Endothelial cell of umbilical vein (primary cell): Measurements from ENCODE around the gene RBM17. TPM values are rescaled to one million over a fixed set of nuclear protein-coding genes. Genes with fewer than 3 reads are reported as not detected.
"Not testable (repeated sequence)": the region's sequence is repeated elsewhere in the genome, so short reads cannot be mapped to it uniquely, and the experiment has no call there.

Source experiments
- BruUV-seq: library from RNA; stranded (reverse); fragments of 400-500 nt; replicated peaks from 2 replicates; lab custom pipeline; 2021; lab: Mats Ljungman, UMichigan
- CTCF ChIA-PET: fragments of 300-600, 350-600 bp; sonication (Branson Sonifier 250); formaldehyde crosslinking; loops from one replicate; lab custom pipeline; 2021; ENCODE audit warnings: antibody characterized with exemption, inconsistent platforms; lab: Charles Lee
- POLR2A ChIA-PET: fragments of 300-600, 350-600 bp; sonication (Branson Sonifier 250); formaldehyde crosslinking; loops from one replicate; lab custom pipeline; 2021; ENCODE audit warnings: antibody characterized with exemption, inconsistent platforms; lab: Charles Lee
- DNase-seq: peaks from one replicate; pipeline ENCODE4 v3.0.0-alpha.2; 2011; ENCODE audit warnings: low read depth, low spot score
- FAIRE-seq: peaks from 2 replicates; lab custom pipeline; 2011; peaks lifted over from hg19 to GRCh38; lab: Jason Lieb, UNC
- H2AFZ ChIP-seq: 2 replicates; pipeline ENCODE4 v1.6.0; 2012; ENCODE audit warnings: low read depth, low read length, control low read depth, inconsistent platforms
- H3K27ac ChIP-seq: 2 replicates; pipeline ENCODE4 v1.5.1; 2011; ENCODE audit warnings: low read depth, mild to moderate bottlenecking, control low read depth, low read length, moderate library complexity; ENCODE audit not compliant: insufficient read depth
- H3K27me3 ChIP-seq, 2 experiments: 2 replicates each; pipeline versions ENCODE4 v1.6.0 to v1.6.1; 2011; ENCODE audit warnings: low read length in 2 of 2, mixed read lengths in 1 of 2; ENCODE audit not compliant: control insufficient read depth in 2 of 2, insufficient read depth in 2 of 2
- H3K36me3 ChIP-seq, 2 experiments: 2 replicates in 1 of 2; 3 replicates in 1 of 2; pipeline ENCODE4 v1.5.1; 2011; ENCODE audit warnings: low read length in 2 of 2, mild to moderate bottlenecking in 1 of 2, moderate library complexity in 1 of 2; ENCODE audit not compliant: control insufficient read depth in 2 of 2, insufficient read depth in 2 of 2; ENCODE audit errors: extremely low read depth in 1 of 2
- H3K4me1 ChIP-seq: 3 replicates; pipeline ENCODE4 v1.5.1; 2011; ENCODE audit warnings: mild to moderate bottlenecking, low read length; ENCODE audit not compliant: control insufficient read depth, insufficient read depth; ENCODE audit errors: extremely low read depth
- H3K4me2 ChIP-seq: 2 replicates; pipeline ENCODE4 v1.6.1; 2011; ENCODE audit warnings: low read length, control low read depth, mixed read lengths; ENCODE audit not compliant: insufficient read depth
- H3K4me3 ChIP-seq, 3 experiments: fragments of 200-600 bp in 1 of 3; sonication (generic), shearing (Covaris generic) in 1 of 3; replicated peaks in 1 of 3; 2 replicates each; pipeline ENCODE4 v1.5.1; 2011 to 2016; ENCODE audit warnings: control low read depth in 3 of 3, low read length in 3 of 3, mild to moderate bottlenecking in 2 of 3, inconsistent platforms in 1 of 3, low read depth in 1 of 3, moderate library complexity in 1 of 3; ENCODE audit not compliant: insufficient read depth in 1 of 3
- H3K79me2 ChIP-seq: 2 replicates; pipeline ENCODE4 v1.6.0; 2012; ENCODE audit warnings: low read length, inconsistent platforms; ENCODE audit not compliant: control insufficient read depth, insufficient read depth
- H3K9ac ChIP-seq: replicated peaks from 2 replicates; pipeline ENCODE3; 2011; ENCODE audit warnings: low read length, control low read depth; ENCODE audit not compliant: insufficient read depth; ENCODE audit errors: extremely low read depth
- H3K9me1 ChIP-seq: replicated peaks from 3 replicates; pipeline ENCODE4 v1.6.0; 2011; ENCODE audit warnings: mild to moderate bottlenecking, low read length; ENCODE audit not compliant: control insufficient read depth, insufficient read depth; ENCODE audit errors: extremely low read depth
- H3K9me3 ChIP-seq: replicated peaks from 2 replicates; pipeline ENCODE4 v1.5.1; 2012; ENCODE audit warnings: low read length, inconsistent platforms; ENCODE audit not compliant: control insufficient read depth, insufficient read depth
- H4K20me1 ChIP-seq: replicated peaks from 2 replicates; pipeline ENCODE3; 2011; ENCODE audit warnings: mild to moderate bottlenecking, low read length; ENCODE audit not compliant: control insufficient read depth, insufficient read depth; ENCODE audit errors: extremely low read depth
- CTCF ChIP-seq, 2 donors: IDR thresholded peaks; 1 replicate in 1 of 2; 2 replicates in 1 of 2; pipeline ENCODE4 v1.5.1; 2011; ENCODE audit warnings: low read length in 2 of 2, mild to moderate bottlenecking in 2 of 2, moderate library complexity in 2 of 2, control low read depth in 1 of 2, inconsistent platforms in 1 of 2, low read depth in 1 of 2; ENCODE audit not compliant: insufficient read depth in 1 of 2; ENCODE audit errors: extremely low read depth in 1 of 2
- EZH2 ChIP-seq: IDR thresholded peaks from 2 replicates; pipeline ENCODE4 v1.6.1; 2012; ENCODE audit warnings: borderline replicate concordance, low read depth, mild to moderate bottlenecking, moderate library complexity, low read length, inconsistent platforms; ENCODE audit not compliant: severe bottlenecking
- FOS ChIP-seq: IDR thresholded peaks from 2 replicates; pipeline ENCODE4 v1.6.1; 2011; ENCODE audit warnings: mild to moderate bottlenecking, low read length, moderate library complexity, borderline replicate concordance; ENCODE audit not compliant: insufficient read depth
- GATA2 ChIP-seq: IDR thresholded peaks from 2 replicates; pipeline ENCODE4 v1.7.0; 2011; ENCODE audit warnings: low read depth, mild to moderate bottlenecking, moderate library complexity, mixed read lengths, low read length; ENCODE audit not compliant: insufficient read length, insufficient read depth
- JUN ChIP-seq: IDR thresholded peaks from 2 replicates; pipeline ENCODE4 v1.6.1; 2011; ENCODE audit warnings: borderline replicate concordance, low read depth; ENCODE audit not compliant: insufficient read length, insufficient read depth
- MAX ChIP-seq: IDR thresholded peaks from 2 replicates; pipeline ENCODE4 v1.6.1; 2011; ENCODE audit not compliant: insufficient read depth, insufficient read length
- MYC ChIP-seq: IDR thresholded peaks from one replicate; pipeline ENCODE4 v1.6.1; 2011; ENCODE audit warnings: mild to moderate bottlenecking, low read depth, low read length
- POLR2A ChIP-seq: IDR thresholded peaks from 2 replicates; pipeline ENCODE4 v1.6.1; 2012; ENCODE audit warnings: low read depth, mild to moderate bottlenecking, control low read depth, low read length
- POLR2AphosphoS5 ChIP-seq: IDR thresholded peaks from 2 replicates; pipeline ENCODE4 v1.6.1; 2012; ENCODE audit warnings: low read depth, mild to moderate bottlenecking, control low read depth, low read length, moderate library complexity; ENCODE audit not compliant: insufficient read depth
- dilution Hi-C: fragments of 300-500 bp; cut with MboI; formaldehyde crosslinking; loops from one replicate; pipeline ENCODE4 v1.15.0; 2019; ENCODE audit warnings: low sequenced_read_pairs; ENCODE audit not compliant: extremely low pct_ligation_motif_present
- intact Hi-C: fragments of 100-400 bp; cut with micrococcal nuclease; formaldehyde crosslinking; loops from one replicate; pipeline ENCODE4 v1.10.0; 2022
- polyA plus RNA-seq, 4 experiments: library from polyadenylated mRNA; depleted of rRNA in 3 of 4; stranded (reverse) in 3 of 4; unstranded in 1 of 4; fragments of >200 nt; gene quantifications; 2 replicates each; pipeline versions ENCODE4 v1.2.1 to v1.2.3, GENCODE V29; 2011 to 2012; ENCODE audit warnings: missing spikeins in 1 of 4
- total RNA-seq: library from RNA; stranded (reverse); gene quantifications from 2 replicates; pipeline ENCODE4 v1.2.3, GENCODE V29; 2021

The RBM17 gene
- total and polyA plus RNA-seq, 2 donors (not counting 3 experiments of a cell fraction or from before 2014, with no cell fraction given) = 23.1 to 148 TPM

- ChIA-PET POLR2A (no interaction called here), CTCF (no interaction called here)
- no TSS peak for BruUV-seq
- no peaks in the 10 kb centered on the region for H3K4me1 ChIP-seq
- no peak overlapping the region for H3K4me2 ChIP-seq
- dilution Hi-C loops = no loop called here
- H4K20me1 ChIP-seq = no peaks in the 10 kb centered on the region
- no peaks in the 10 kb centered on the region for H3K36me3 ChIP-seq
- no peak for FAIRE-seq
- peaks cover 6 to 11% of the 10 kb centered on the region in 2 experiments for H3K27me3 ChIP-seq
- intact Hi-C loops = no loop called here
- H3K9me3 ChIP-seq = no peaks in the 10 kb centered on the region
- no peak overlapping the region for H3K27ac ChIP-seq
- no peaks in the 10 kb centered on the region for H3K9me1 ChIP-seq
- TF ChIP-seq MYC (no peak), FOS (no peak), CTCF (IDR thresholded peaks at IDR 0.05; ENCODE audit: extremely low read depth in 1 of 2, insufficient read depth in 1 of 2, low read depth in 1 of 2, low read length in 2 of 2) (no peak), MAX (no peak), GATA2 (no peak), JUN (no peak), POLR2A (no peak), EZH2 (no peak), POLR2AphosphoS5 (no peak)
- H3K9ac ChIP-seq = no peak overlapping the region
- no peak overlapping the region for H3K4me3 ChIP-seq
- H2AFZ ChIP-seq = no peak overlapping the region
- DNase-seq = no peak
- H3K79me2 ChIP-seq = no peaks in the 10 kb centered on the region
Measured at GRCh38 chr10:6040205-6040604, 48.6 kb upstream of the RBM17 start.

GRCh38 chr10:6043377-6043776 lies 45.5 kb upstream of the RBM17 start:
- H4K20me1 ChIP-seq, H3K9ac ChIP-seq, H3K4me1 ChIP-seq, dilution Hi-C loops, FAIRE-seq, POLR2A ChIA-PET, H3K36me3 ChIP-seq, H3K4me3 ChIP-seq, BruUV-seq, H2AFZ ChIP-seq, H3K27me3 ChIP-seq, H3K9me3 ChIP-seq, H3K4me2 ChIP-seq, H3K79me2 ChIP-seq, intact Hi-C loops, H3K27ac ChIP-seq, H3K9me1 ChIP-seq, DNase-seq, CTCF ChIA-PET: not testable (repeated sequence)
